ENCODE measurements around the gene RBBP8NL. TPM values are rescaled to one million over a fixed set of nuclear protein-coding genes. Genes with fewer than 3 reads are reported as not detected.
A peak's percentile ranks its signal among the peaks of the same experiment; 100 is the strongest.

The RBBP8NL gene
- total and polyA plus RNA-seq, 11 donors, result not detected

- peak in 4 of 5 donors; percentile 48 to 70 (median 60) for DNase-seq
- WGBS, 4 donors, result 12 to 22% (median 20%) methylated on average over 13 to 15 of the region's 15 CpGs
- no peaks in the 10 kb centered on the region for H3K36me3 ChIP-seq
- H3K27ac ChIP-seq, result peak overlapping the region in 9 of 12 donors; percentile 76 to 97 (median 93)
- TF ChIP-seq POLR2A (IDR thresholded peaks at IDR 0.05) (no peak), CTCF (IDR thresholded peaks at IDR 0.05) (no peak)
- peaks cover 6 to 78% (median 66%) of the 10 kb centered on the region in 12 donors for H3K4me1 ChIP-seq
- H3K27me3 ChIP-seq, result peaks cover 0 to 36% (median 0%) of the 10 kb centered on the region in 9 donors
- peak overlapping the region in 8 of 12 donors; percentile 85 to 96 (median 92) for H3K4me3 ChIP-seq
- intact Hi-C loops (cut with DNase I), result loop anchor here in 1 of 10 donors (5.0 kb wide), 1 partner anchor 66 kb away; the partner anchor contains the start of gene ADRM1
- no peaks in the 10 kb centered on the region for H3K9me3 ChIP-seq
- ATAC-seq, result no peak
These were observed 58.9 kb downstream of the RBBP8NL start for GRCh38 chr20:62368392-62368975.

DNA sequence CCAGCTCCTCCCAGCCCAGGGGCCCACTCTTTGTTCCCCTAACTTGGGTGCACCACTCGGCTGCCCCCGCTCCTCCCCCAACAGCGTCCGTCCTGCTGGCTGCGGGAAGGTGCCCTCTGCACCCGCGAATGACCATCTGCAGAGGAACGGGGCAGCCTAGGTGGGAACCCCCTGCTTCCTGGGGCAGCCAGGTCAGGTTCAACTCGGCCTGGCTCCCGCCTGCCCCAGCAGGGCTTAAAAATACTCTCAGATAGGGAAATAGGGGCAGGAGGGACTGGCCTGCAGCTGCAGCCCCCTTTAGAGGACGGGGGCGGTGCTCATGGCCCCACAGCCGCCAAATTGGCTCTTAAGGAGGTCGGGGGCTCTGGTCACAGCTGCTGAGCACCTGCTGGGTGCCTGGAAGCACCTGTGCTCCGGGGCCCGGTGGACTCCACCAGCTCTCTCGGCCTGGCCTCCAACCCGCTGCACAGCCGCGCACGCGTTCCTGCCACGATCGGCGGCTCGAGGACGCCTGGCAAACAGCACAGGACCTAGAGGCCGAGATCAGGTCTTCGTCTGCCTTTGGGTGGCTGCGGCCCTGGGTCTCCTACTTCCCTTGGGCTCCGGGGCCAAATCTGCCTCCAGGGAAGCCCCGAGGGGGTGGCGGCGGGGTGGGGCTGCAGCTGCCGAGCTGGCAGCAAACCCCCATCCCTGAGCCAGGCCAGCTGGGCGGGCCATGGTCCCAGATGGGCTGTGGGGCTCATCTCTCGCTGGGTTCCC is 59.5 kb downstream of the RBBP8NL start:
- DNase-seq (peak in 4 of 5 donors; percentile 41 to 77 (median 64)), ATAC-seq (no peak)
- 4 to 10% (median 6%) methylated on average over 24 to 37 of the region's 37 CpGs for WGBS, 4 donors
- H3K27me3 ChIP-seq, result peaks cover 0 to 36% (median 0%) of the 10 kb centered on the region in 9 donors
- TF ChIP-seq CTCF (IDR thresholded peaks at IDR 0.05) (no peak), POLR2A (IDR thresholded peaks at IDR 0.05) (no peak)
- peak overlapping the region; percentile 75 to 97 (median 92) for H3K4me3 ChIP-seq
- intact Hi-C loops (cut with DNase I), result loop anchor here in 1 of 10 donors (5.0 kb wide), 1 partner anchor 66 kb away; the partner anchor contains the start of gene ADRM1
- H3K4me1 ChIP-seq, result peaks cover 12 to 85% (median 73%) of the 10 kb centered on the region in 12 donors
- H3K9me3 ChIP-seq, result no peaks in the 10 kb centered on the region
- no peaks in the 10 kb centered on the region for H3K36me3 ChIP-seq
- peak overlapping the region; percentile 76 to 97 (median 93) for H3K27ac ChIP-seq

GRCh38 chr20:62367136-62367632 is 60.2 kb downstream of the RBBP8NL start, which contains the start of gene LAMA5:
Gene LAMA5, minus strand, starts transcription at chr20:62367312. Its CDS starts 67 bp downstream, at chr20:62367245.
- Histone ChIP-seq H3K36me3 (peaks cover 0 to 3% (median 0%) of the 10 kb centered on the region in 9 donors), H3K27me3 (peaks cover 0 to 36% (median 0%) of the 10 kb centered on the region in 9 donors), H3K27ac (peak within 1 kb of the TSS; percentile 84 to 97 (median 93)), H3K9me3 (no peaks in the 10 kb centered on the region), H3K4me1 (peaks cover 19 to 91% (median 76%) of the 10 kb centered on the region in 12 donors), H3K4me3 (peak within 1 kb of the TSS; percentile 75 to 97 (median 92))
- no peak for TF ChIP-seq CTCF (IDR thresholded peaks at IDR 0.05)
- TF ChIP-seq POLR2A (IDR thresholded peaks at IDR 0.05), result peak; percentile 52 to 54
- intact Hi-C loops (cut with DNase I), result loop anchor here in 1 of 10 donors (5.0 kb wide), 1 partner anchor 65 kb away; the partner anchor contains the start of gene ADRM1
- ATAC-seq (peak in 2 of 4 donors; percentile 44 to 50), DNase-seq (peak; percentile 65 to 77 (median 76))
- WGBS, 4 donors, result 0 to 1% (median 1%) methylated on average over 4 to 68 of the region's 70 CpGs; no CpG with 5 or more reads in 1 of the 4 donors
